ENCODE data around the gene ASB15. TPM values are rescaled to one million over a fixed set of nuclear protein-coding genes. Genes with fewer than 3 reads are reported as not detected.

ASB15 gene
- total and polyA plus RNA-seq, 2 of the 4 experiments (the other 2 are of a cell fraction) = not detected

- no peak overlapping the region for H2BK20ac ChIP-seq (ENCODE audit: low read depth, low read length)
- no peak overlapping the region for H3K4me2 ChIP-seq (ENCODE audit: low read depth, low read length)
- no peaks in the 10 kb centered on the region for H3K9me3 ChIP-seq (ENCODE audit: control insufficient read depth, insufficient read depth, low read length)
- ChIA-PET CTCF (interaction anchor here (0.6 to 0.9 kb wide), 2 partner anchors 15 to 669 kb away, joined by 3 to 7 read pairs; no protein-coding TSS in a partner anchor), POLR2A (ENCODE audit: unreplicated experiment) (no interaction called here)
- no peak overlapping the region for H2BK5ac ChIP-seq (ENCODE audit: low read depth, low read length, poor library complexity, severe bottlenecking)
- H3K4me1 ChIP-seq (ENCODE audit: control insufficient read depth, insufficient read depth, low read length) = no peaks in the 10 kb centered on the region
- no peak overlapping the region for H4K8ac ChIP-seq (ENCODE audit: low read depth in 2 of 2, low read length in 2 of 2)
- H3K36me3 ChIP-seq (ENCODE audit: control insufficient read depth, insufficient read depth, low read length) = no peaks in the 10 kb centered on the region
- DNase-seq = no peak
- no peak overlapping the region for H3K14ac ChIP-seq (replicated peaks; ENCODE audit: low read depth, low read length)
- H3K27ac ChIP-seq (ENCODE audit: insufficient read depth, low read length) = no peak overlapping the region
- in situ Hi-C loops (cut with MboI; ENCODE audit: low sequenced_read_pairs) = loop anchor here (25.0 kb wide), 1 partner anchor 224 kb away; no protein-coding TSS in a partner anchor
- H2AK9ac ChIP-seq (replicated peaks; ENCODE audit: low read depth, low read length, poor library complexity) = no peak overlapping the region
- H3K27me3 ChIP-seq (ENCODE audit: control insufficient read depth, insufficient read depth, low read length) = no peaks in the 10 kb centered on the region
- no peak for ATAC-seq (ENCODE audit: low read depth)
- H4K91ac ChIP-seq (ENCODE audit: insufficient read depth, low read depth, low read length) = no peak overlapping the region
- peaks cover 2% of the 10 kb centered on the region; the same call in 1 of the 2 replicates for H3K9me1 ChIP-seq (ENCODE audit: insufficient read depth, low read length)
- no peak overlapping the region for H4K5ac ChIP-seq (ENCODE audit: low read depth, low read length)
- 92% methylated on average over 2 of the region's 2 CpGs; no CpG with 5 or more reads in 1 of the 2 experiments for WGBS, 2 experiments (ENCODE audit: extremely low coverage in 2 of 2, insufficient read length in 1 of 2)
- no peak overlapping the region for H3K4me3 ChIP-seq (ENCODE audit: insufficient read depth, low read depth, low read length)
- H3K56ac ChIP-seq (ENCODE audit: extremely low read depth, insufficient read depth, low read length) = no peak overlapping the region
- no peak overlapping the region for H2AFZ ChIP-seq (replicated peaks; ENCODE audit: low read length, poor library complexity)
- no peak overlapping the region for H2BK120ac ChIP-seq (ENCODE audit: low read depth, low read length)
- no peak overlapping the region for H2AK5ac ChIP-seq (ENCODE audit: low read depth, low read length)
- no peak overlapping the region for H3K4ac ChIP-seq (ENCODE audit: low read depth, low read length)
- H3K23ac ChIP-seq (ENCODE audit: low read depth, low read length) = no peak overlapping the region
- H3K79me1 ChIP-seq (ENCODE audit: low read depth in 1 of 2, low read length in 2 of 2) = no peaks in the 10 kb centered on the region
- intact Hi-C loops (cut with micrococcal nuclease) = loop anchor here (5.0 to 10.0 kb wide), 5 partner anchors 44 to 1219 kb away; no protein-coding TSS in a partner anchor
- H2BK15ac ChIP-seq (ENCODE audit: low read depth, low read length) = no peak overlapping the region
- TF ChIP-seq, protein P1, sequence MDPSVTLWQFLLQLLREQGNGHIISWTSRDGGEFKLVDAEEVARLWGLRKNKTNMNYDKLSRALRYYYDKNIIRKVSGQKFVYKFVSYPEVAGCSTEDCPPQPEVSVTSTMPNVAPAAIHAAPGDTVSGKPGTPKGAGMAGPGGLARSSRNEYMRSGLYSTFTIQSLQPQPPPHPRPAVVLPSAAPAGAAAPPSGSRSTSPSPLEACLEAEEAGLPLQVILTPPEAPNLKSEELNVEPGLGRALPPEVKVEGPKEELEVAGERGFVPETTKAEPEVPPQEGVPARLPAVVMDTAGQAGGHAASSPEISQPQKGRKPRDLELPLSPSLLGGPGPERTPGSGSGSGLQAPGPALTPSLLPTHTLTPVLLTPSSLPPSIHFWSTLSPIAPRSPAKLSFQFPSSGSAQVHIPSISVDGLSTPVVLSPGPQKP (IDR thresholded peaks at IDR 0.05; ENCODE audit: borderline replicate concordance, low read depth, low read length) = no peak
- no peak for TF ChIP-seq MXI1 (IDR thresholded peaks at IDR 0.05; ENCODE audit: borderline replicate concordance, low read depth, low read length)
- no peak for TF ChIP-seq MAFK (IDR thresholded peaks at IDR 0.05; ENCODE audit: low read depth, low read length)
- no peak for TF ChIP-seq CHD1 (IDR thresholded peaks at IDR 0.05; ENCODE audit: low read depth, low read length)
- TF ChIP-seq RCOR1 (IDR thresholded peaks at IDR 0.05; ENCODE audit: insufficient replicate concordance, low read length) = no peak
- TF ChIP-seq RFX5 (IDR thresholded peaks at IDR 0.05; ENCODE audit: low read depth, low read length) = no peak
- no peak for TF ChIP-seq RAD21 (IDR thresholded peaks at IDR 0.05; ENCODE audit: low read length)
- TF ChIP-seq BHLHE40 (IDR thresholded peaks at IDR 0.05; ENCODE audit: low read depth, low read length) = no peak
- TF ChIP-seq CEBPB (IDR thresholded peaks at IDR 0.05; ENCODE audit: low read depth, low read length) = no peak
- no peak for TF ChIP-seq NFE2L2 (IDR thresholded peaks at IDR 0.05; ENCODE audit: low read depth, low read length)
- no peak for TF ChIP-seq POLR2A (IDR thresholded peaks at IDR 0.05; ENCODE audit: low read depth, low read length)
- TF ChIP-seq CTCF (conservative IDR thresholded peaks at IDR 0.05; ENCODE audit: low read depth, low read length) = no peak
- TF ChIP-seq, protein P2, sequence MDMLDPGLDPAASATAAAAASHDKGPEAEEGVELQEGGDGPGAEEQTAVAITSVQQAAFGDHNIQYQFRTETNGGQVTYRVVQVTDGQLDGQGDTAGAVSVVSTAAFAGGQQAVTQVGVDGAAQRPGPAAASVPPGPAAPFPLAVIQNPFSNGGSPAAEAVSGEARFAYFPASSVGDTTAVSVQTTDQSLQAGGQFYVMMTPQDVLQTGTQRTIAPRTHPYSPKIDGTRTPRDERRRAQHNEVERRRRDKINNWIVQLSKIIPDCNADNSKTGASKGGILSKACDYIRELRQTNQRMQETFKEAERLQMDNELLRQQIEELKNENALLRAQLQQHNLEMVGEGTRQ (IDR thresholded peaks at IDR 0.05; ENCODE audit: low read depth, low read length) = no peak
- no peak for TF ChIP-seq MAZ (IDR thresholded peaks at IDR 0.05; ENCODE audit: borderline replicate concordance, low read depth, low read length)
- no peak for TF ChIP-seq SMC3 (IDR thresholded peaks at IDR 0.05; ENCODE audit: low read depth, low read length)
- no peak for TF ChIP-seq FOS (IDR thresholded peaks at IDR 0.05; ENCODE audit: low read depth, low read length)
- no peaks in the 10 kb centered on the region for H4K20me1 ChIP-seq (ENCODE audit: insufficient read depth, low read length)
- no peak overlapping the region for H3K9ac ChIP-seq (ENCODE audit: low read depth, low read length)
- H3K18ac ChIP-seq (ENCODE audit: low read depth, low read length) = no peak overlapping the region
- no TSS peak for BruUV-seq (replicated peaks)
- dilution Hi-C loops (cut with HindIII; ENCODE audit: low sequenced_read_pairs, unreplicated experiment) = no loop called here
Observed at GRCh38 chr7:123637878-123638277, 36.3 kb downstream of the ASB15 start.

Measured in IMR-90 (cell line).